Neural progenitor cell (in vitro differentiated cells): ENCODE data around the gene TIAM1.

Source experiments
- CTCF ChIP-seq: fragments of 200-600 bp; sonication (generic); IDR thresholded peaks from 2 replicates; pipeline ENCODE4 v1.5.1; 2017; ENCODE audit warnings: antibody characterized with exemption, mild to moderate bottlenecking
- EZH2 ChIP-seq: fragments of 200-600 bp; sonication (generic); IDR thresholded peaks from 2 replicates; pipeline ENCODE4 v1.6.1; 2017; ENCODE audit warnings: antibody characterized with exemption, mild to moderate bottlenecking, moderate library complexity
- EZH2phosphoT487 ChIP-seq: fragments of 200-600 bp; sonication (generic); IDR thresholded peaks from 2 replicates; pipeline ENCODE4 v1.6.1; 2017; ENCODE audit warnings: antibody characterized with exemption

GRCh38 chr21:31326522-31327242 lies 17.4 kb downstream of the TIAM1 start:
- TF ChIP-seq CTCF (no peak), EZH2 (no peak), EZH2phosphoT487 (no peak)
